ENCODE measurements around the gene ARHGEF5.
"Not testable (repeated sequence)": the region's sequence is repeated elsewhere in the genome, so short reads cannot be mapped to it uniquely, and the experiment has no call there.

DNA sequence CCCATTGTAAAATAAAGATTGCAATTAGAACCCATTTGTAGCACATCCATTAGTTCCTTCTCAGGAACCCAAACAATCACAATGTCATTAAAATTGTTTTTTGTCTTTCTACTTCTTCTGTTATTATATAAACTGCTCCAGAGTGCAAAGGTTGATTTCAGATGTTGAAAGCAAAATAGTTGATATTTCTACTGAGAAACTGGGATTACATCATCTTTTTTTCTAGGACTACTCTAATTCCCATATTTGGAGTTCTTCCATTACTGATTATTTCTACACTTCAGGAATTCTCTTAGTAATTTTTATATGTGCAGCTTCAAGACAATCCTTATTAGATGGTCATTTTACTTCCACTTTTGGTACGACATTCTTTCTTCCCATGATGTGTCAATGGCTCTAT, 37.7 kb upstream of the ARHGEF5 start:
- not testable (repeated sequence) for TF ChIP-seq CTCF (IDR thresholded peaks at IDR 0.05); EZH2 (IDR thresholded peaks at IDR 0.05; ENCODE audit: borderline replicate concordance, insufficient read depth, low read depth, low read length, poor library complexity, severe bottlenecking)
